ENCODE data around the gene TMEM86A.

- no peak for TF ChIP-seq GATA2 (IDR thresholded peaks at IDR 0.05; ENCODE audit: low read depth, low read length)
- no peak for TF ChIP-seq GATA3 (IDR thresholded peaks at IDR 0.05; ENCODE audit: low read depth, low read length)
These were observed 38.1 kb downstream of the TMEM86A start for GRCh38 chr11:18736590-18737148.
